RKO (cell line): ENCODE measurements around the gene TOX3.

ENCODE experiments used
- DNase-seq: peaks from one replicate; pipeline ENCODE4 v3.0.0-alpha.2; 2016; ENCODE audit warnings: low spot score

TOX3 gene

DNA sequence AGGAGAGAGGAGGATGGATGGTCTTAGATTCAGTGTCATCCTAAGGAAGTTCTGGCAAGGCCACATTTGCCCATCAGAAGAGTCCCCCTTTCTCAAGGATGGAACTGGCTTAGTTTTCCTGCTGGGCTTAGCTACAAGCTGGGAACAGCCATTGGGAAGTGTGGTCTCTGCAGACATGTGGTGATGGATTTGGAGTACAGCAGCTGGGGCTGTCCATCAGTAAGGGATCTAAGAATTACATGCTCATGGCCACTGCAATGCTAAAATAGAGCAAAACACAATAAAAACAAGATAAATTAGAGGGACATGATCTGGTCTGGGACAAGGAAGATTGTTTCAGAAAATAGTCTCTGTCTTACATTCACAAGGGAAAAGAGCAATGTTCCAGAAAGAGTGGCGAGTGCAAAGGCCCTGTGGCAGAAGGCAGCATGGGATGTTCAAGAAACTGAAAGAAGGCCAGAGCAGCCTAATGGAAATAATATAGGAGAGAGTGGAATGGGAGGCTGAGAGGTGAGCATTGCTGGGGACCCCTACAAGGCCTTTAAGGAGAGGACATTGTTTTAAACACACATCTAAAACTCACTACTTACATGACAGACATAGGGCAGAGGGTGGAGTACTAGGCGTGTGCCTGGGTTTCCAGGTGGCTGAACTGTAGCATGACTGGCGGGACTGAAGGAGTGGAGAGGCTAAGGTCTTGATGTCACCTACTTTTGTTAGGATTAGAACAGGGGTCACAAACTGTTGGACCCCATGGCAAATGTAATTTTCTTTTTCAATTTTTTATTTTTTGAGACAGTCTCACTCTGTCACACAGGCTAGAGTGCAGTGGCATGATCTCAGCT is 17.0 kb upstream of the TOX3 start:
- DNase-seq: no peak

- no peak for DNase-seq
Measured at GRCh38 chr16:52562770-52563169, 15.8 kb upstream of the TOX3 start.

DNA sequence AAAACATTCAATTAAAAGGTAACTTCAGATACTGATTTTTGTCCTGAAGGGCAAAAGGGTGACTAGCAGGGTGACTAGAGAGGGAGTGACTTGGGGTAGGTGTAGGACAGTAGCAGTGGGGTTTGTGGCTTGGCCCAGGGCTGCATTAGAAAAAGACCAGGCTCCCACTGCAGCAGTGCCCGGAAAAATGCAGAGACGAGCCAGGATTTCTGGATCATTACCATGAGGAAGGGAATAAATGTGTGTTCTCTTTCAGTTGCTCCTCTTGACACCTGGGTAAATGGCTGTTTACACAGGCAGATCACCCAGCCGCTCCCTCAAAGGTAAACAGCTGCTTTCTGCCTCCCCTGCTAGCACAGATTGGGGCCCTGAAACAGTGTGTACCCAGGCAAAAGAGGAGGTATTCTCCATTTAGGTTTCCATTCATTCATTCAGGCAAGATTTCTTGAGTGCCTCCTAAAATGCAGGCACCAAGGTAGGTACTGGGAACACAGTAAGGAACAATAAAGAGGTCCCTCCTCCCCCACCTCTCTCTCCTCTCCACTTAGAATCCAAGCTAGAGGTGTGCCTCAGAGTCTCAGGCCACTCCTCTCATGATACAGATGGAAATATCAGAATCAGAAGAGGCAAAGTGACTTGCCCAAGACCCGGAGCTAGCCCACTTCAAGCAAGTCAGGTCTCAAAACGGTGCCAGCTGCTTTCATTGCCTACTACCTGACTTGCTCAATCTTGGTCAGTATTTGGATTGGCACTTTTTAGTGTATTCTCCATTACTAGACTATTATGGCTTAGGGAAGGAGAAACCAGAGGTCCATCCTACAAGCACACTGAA is 15.2 kb upstream of the TOX3 start:
- no peak for DNase-seq

DNA sequence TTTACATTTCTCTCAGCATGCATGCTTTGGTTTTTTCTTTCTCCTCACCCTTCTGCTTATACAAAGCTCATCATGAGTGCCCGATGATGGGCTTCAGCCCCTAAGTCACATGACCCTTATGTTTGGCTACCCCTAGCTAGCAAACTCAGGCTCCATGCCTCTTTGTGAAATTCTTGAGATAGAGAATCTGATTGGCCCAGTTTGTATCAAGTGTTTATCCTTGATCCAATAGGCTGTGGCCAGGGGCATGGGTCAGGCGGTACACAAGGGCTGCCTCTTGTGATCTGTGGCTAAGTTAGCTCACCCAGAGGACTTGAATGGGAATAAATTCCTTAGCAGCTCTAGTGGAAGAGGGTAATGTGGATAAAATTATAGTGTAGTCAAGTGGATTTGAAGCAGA is 11.5 kb upstream of the TOX3 start:
- no peak for DNase-seq

DNA sequence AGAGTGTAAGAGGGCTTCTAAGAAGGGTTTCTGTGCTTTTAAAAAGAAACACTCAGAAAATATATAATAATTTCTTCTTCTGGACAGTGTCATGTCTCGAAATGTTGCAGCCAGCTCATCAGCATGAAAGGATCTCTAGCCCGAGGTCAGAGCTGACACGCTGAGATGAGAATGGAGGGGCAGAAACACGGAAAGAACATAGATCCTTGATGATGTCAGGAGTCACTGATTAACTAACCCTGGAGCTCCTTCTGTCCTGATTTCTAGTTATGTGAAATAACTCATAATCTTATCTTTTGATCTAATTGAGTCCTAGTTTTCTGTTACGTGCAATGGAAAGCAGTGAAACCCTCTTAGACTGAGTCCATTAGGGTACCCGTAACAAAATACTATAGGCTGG is 10.3 kb upstream of the TOX3 start:
- DNase-seq: no peak

DNA sequence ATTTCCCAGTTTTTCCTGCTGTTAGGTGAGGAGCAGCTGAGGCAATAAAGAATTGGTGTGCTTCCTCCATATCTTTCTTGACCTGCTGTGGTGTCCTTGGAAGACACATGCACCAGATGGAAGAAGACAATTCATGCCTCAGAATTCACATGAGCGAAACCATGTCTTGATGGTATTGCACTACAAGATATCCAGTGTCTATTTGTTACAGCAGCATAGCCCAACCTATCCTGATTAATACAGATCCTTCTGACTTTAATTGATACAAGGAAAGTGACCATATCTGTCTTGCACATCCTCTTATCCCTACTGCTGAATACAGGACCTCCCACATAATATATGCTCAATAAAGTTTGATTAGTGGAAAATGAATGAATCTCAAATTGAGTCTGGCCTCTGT is 9.1 kb upstream of the TOX3 start:
- DNase-seq: no peak

GRCh38 chr16:52555572-52555971 is 8.6 kb upstream of the TOX3 start:
- DNase-seq: no peak

DNA sequence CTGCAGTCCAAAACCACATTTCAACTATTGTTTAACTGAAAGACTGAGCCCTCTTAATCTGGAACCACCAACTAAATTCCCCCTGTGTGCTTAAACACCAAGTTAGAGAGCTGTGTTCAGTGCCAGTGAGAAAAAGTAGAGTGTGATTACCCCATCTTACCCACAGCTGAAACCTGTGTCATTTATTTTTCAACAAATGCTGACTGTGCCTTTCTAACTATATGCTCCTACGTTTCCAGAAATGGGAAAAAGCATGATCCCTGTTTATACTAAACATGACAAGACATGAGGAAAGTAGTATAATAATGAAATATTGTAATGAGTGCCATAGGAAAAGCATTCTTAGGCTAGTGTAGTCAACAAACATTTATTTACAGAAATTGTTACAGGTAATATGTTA is 7.4 kb upstream of the TOX3 start:
- no peak for DNase-seq

DNA sequence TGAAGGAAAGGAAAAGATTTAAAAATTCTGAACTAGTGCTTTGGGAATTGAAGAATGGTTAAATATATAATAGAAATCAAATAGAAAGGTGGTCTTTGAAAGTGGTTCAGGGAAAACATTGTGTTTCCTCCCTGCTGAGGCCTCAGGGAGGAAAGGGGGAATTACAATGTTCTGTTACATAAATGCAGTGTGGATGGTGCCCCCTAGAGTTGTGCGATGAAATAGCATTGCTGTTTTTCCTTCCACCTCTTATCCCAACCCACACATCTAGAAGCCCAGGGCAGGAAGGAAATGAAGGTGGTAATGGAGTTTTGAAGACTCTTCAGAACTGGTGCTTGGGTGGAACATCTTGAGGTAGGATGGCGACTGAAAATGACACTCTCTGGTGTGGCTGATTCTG is 6.4 kb upstream of the TOX3 start:
- DNase-seq: no peak

DNA sequence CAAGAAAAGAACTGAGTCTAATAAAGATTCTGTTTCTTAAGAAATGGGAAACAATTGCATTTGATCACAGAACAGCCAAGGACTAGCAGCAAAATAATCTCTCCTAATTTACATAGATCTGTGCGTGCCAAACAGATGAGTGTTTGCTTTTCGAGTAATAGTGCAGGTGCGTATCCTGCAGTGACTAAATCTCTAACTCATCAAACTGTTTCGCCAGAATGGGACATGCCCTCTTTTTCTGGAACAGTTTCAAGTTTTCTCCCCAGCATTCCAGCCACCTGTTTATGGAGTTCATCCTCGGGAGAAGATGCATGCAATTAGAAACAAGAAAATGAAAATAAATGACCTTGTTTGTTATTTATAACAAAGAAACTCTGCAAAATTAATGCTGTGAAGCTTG is 5.7 kb upstream of the TOX3 start:
- DNase-seq: peak; percentile 52

DNA sequence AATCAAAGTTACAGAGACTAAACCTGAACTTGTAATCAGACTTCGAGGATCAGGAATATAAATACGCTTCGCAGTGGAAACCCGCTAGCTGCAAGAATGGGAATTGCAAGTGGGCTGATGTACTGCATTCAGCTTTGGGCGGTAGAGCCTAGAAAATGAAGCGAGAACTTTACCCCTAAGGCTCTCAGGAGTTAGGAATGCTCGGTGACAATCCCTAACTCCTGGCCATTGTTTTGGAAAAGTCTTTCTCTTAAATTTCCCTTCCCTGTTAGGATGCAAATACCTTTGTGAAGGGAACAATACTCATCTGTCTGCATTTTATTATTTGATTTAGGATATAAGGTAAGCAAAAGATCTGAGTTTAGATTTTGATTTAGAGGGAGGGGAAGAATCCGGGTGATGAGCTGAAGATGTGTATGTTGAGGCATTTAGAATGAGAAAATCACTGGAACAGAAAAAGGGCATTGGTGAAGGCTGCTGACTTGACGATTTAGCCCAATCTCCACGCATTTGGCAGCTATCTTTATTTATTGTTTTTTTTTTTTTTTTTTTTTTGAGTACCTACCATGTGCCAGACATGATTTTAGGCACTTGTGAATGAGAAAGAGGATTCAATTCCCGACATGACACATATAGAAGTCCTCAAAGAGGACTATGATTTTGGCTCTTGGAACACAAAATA is 2.2 kb upstream of the TOX3 start:
- no peak for DNase-seq

DNA sequence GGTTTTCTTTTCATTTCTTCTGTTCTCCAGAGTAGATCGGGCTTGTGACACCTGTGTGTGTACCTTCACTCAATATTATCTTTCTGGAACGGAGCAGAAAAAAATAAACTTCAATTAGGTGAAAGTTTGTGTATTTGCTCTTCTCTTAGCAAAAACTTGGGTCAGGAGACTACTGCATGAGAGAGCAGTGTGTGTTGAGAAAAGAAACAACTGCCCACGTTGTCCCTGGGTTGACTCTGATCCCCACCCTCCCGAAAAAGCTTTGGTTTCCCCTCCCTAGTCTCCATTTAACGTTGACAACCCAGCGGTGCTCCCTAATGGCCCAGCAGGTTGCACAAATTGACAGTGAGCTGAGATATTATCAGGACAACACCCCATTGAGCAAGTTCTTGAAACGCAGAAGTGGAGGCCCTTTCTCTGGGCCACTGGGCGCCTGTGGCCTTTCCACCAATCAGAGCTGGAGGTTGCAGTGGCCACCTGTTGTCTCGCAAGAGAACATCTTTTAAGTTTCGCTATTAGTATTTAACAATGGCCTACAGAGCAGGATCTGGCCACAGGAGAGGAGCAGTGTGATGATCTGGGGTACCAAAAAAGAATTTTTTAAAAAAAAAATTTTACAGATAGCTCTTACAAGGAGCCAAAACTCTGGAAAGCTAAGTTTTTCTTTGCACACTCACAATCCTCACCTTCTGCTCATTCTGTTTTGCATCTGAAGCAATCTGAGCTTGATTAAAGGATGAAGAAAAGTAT is 1.5 kb upstream of the TOX3 start:
- no peak for DNase-seq

DNA sequence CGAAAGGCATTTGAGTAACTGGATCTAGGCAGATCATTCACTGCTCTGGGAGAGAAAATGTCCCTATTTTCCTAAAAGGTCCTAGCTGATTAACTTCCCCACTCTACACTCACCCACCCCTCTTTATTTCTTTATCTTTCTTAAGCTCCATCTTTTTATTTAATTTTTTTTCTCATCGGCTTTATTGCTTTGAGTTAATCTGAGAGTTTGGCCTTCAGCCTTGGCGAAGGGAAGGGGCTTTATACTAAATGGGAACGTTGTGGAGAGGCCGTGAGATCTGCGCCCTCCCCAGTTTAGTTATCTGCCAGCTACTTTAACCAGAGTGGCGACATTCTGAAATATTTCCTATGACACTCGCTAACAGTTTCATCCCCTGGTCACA is 882 bp upstream of the TOX3 start:
- no peak for DNase-seq

- DNase-seq: no peak
Measured at GRCh38 chr16:52546291-52547003, 496 bp downstream of the TOX3 start.

GRCh38 chr16:52545898-52546266 is 1.1 kb downstream of the TOX3 start:
- no peak for DNase-seq

DNA sequence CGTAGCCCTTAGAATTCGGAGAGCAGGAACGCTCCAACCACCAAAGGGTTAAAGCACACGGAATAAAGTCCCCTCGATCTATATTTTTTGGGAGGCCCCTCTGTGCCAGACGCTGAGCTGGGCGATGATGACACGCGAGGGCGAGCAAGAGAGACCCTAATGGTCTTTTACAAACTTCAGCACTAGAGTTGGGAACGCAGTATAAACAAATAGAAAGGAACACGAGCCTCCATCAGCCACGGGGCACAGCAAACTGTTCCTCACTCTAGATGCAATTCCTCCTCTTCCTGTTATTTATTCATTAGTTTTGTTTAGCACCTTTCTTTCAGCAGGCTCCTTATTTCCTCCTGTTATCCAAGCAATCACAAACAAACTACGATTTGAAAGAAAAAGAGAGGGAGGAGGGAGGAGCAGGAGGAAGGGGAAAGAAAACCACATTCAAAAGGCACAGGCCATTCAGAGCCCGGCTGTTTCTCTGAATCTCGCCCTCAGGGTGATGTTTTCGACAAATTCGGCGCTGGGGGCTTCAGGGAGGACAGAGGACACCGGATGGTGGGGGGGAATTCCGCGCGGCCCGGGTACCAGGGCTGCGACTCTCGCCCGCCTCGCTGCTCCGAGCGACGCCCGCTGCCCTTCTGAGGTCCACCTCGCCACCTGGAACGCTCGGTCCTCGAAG is 1.6 kb downstream of the TOX3 start:
- DNase-seq: no peak

DNA sequence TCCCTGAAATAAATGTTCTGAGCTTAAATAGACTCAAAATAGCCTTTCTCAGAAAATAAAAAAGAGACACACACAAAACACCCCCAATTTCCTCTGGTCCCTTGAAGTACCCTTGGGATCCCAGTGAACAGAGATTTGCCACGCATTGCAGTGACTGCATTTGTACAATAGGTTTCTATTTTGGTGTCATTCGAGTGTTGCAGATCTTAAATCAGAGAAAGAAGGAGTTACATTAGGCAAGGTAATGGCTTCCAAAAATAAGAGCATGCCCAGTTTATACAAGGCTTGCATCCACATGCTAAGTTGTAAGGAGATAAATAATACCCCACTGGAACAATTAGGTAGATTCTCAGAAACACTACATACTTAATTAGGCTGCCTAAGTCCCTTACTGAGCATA is 2.2 kb downstream of the TOX3 start:
- DNase-seq: no peak

GRCh38 chr16:52543654-52544053 is 3.3 kb downstream of the TOX3 start:
- DNase-seq: no peak

- no peak for DNase-seq
Measured at GRCh38 chr16:52540910-52541309, 6.0 kb downstream of the TOX3 start.

DNA sequence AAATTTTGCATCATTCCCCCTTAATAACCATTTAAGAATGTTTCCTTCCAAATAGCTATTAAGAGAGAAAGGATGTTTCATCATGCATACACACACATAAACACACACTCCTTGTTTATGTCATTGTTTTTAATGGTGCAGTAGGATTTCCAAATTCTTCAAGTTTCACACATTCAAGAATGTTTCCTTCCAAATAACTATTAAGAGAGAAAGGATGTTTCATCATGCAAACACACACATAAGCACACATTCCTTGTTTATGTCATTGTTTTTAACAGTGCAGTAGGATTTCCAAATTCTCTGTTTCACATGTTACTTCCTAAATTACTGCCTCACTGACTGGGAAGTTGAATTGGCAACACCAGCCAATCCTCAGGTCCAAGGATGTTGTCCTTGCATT is 7.8 kb downstream of the TOX3 start:
- DNase-seq: no peak

DNA sequence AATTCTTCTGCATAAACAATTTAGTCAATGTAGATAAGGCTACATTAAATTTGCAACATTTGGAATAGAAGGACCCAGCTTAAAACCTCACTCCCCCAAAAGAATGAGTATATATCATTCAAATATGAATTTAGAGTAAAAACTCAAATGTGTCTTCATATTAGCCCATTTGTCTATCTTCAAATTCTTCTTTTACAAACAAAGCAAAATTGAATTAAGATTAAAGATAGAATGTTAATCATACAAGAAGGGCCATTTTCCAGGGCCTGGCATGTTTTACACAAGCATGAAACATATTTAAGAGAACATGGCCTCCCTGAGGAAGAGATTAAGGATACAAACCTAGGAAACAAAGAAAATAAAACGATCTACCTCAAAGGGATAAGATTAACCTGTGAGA is 8.4 kb downstream of the TOX3 start:
- DNase-seq: no peak
